ENCODE measurements around the gene CCDC82. TPM values are rescaled to one million over a fixed set of nuclear protein-coding genes. Genes with fewer than 3 reads are reported as not detected.
"Not testable (repeated sequence)": the region's sequence is repeated elsewhere in the genome, so short reads cannot be mapped to it uniquely, and the experiment has no call there.

Gene CCDC82
- total and polyA plus RNA-seq, 2 of the 4 experiments (the other 2 are of a cell fraction): 4.1 to 9.4 TPM

- H3K4me3 ChIP-seq (ENCODE audit: insufficient read depth, low read depth, low read length); CTCF ChIA-PET; DNase-seq; H3K14ac ChIP-seq (replicated peaks; ENCODE audit: low read depth, low read length); BruUV-seq (replicated peaks); H3K56ac ChIP-seq (ENCODE audit: extremely low read depth, insufficient read depth, low read length); H4K8ac ChIP-seq (ENCODE audit: low read depth in 2 of 2, low read length in 2 of 2); H3K4me1 ChIP-seq (ENCODE audit: control insufficient read depth, insufficient read depth, low read length); H4K20me1 ChIP-seq (ENCODE audit: insufficient read depth, low read length); ATAC-seq (ENCODE audit: low read depth); H2BK15ac ChIP-seq (ENCODE audit: low read depth, low read length); H3K27me3 ChIP-seq (ENCODE audit: control insufficient read depth, insufficient read depth, low read length); H3K23ac ChIP-seq (ENCODE audit: low read depth, low read length); H4K5ac ChIP-seq (ENCODE audit: low read depth, low read length); H3K9ac ChIP-seq (ENCODE audit: low read depth, low read length); H3K36me3 ChIP-seq (ENCODE audit: control insufficient read depth, insufficient read depth, low read length); H3K4me2 ChIP-seq (ENCODE audit: low read depth, low read length); H2AK9ac ChIP-seq (replicated peaks; ENCODE audit: low read depth, low read length, poor library complexity); dilution Hi-C loops (cut with HindIII; ENCODE audit: low sequenced_read_pairs, unreplicated experiment); H3K79me1 ChIP-seq (ENCODE audit: low read depth in 1 of 2, low read length in 2 of 2); H2AFZ ChIP-seq (replicated peaks; ENCODE audit: low read length, poor library complexity); H3K4ac ChIP-seq (ENCODE audit: low read depth, low read length); H3K9me1 ChIP-seq (ENCODE audit: insufficient read depth, low read length); H2BK120ac ChIP-seq (ENCODE audit: low read depth, low read length); in situ Hi-C loops (cut with MboI; ENCODE audit: low sequenced_read_pairs); H2BK5ac ChIP-seq (ENCODE audit: low read depth, low read length, poor library complexity, severe bottlenecking); POLR2A ChIA-PET (ENCODE audit: unreplicated experiment); H3K27ac ChIP-seq (ENCODE audit: insufficient read depth, low read length); H3K18ac ChIP-seq (ENCODE audit: low read depth, low read length); intact Hi-C loops (cut with micrococcal nuclease); H2AK5ac ChIP-seq (ENCODE audit: low read depth, low read length); H2BK20ac ChIP-seq (ENCODE audit: low read depth, low read length); H3K9me3 ChIP-seq (ENCODE audit: control insufficient read depth, insufficient read depth, low read length); H4K91ac ChIP-seq (ENCODE audit: insufficient read depth, low read depth, low read length): not testable (repeated sequence)
- WGBS, 2 experiments (ENCODE audit: extremely low coverage in 2 of 2, insufficient read length in 1 of 2): 100% methylated on average over 1 of the region's 18 CpGs; no CpG with 5 or more reads in 1 of the 2 experiments
These were observed 21.7 kb upstream of the CCDC82 start for GRCh38 chr11:96411412-96411811.

Data from IMR-90 (cell line).